Measurements from ENCODE around the gene UBC. TPM values are rescaled to one million over a fixed set of nuclear protein-coding genes. Genes with fewer than 3 reads are reported as not detected.

The UBC gene
- total RNA-seq, 4 donors from 2014 or later, result 930 to 1,581 (median 1,433) TPM

DNA sequence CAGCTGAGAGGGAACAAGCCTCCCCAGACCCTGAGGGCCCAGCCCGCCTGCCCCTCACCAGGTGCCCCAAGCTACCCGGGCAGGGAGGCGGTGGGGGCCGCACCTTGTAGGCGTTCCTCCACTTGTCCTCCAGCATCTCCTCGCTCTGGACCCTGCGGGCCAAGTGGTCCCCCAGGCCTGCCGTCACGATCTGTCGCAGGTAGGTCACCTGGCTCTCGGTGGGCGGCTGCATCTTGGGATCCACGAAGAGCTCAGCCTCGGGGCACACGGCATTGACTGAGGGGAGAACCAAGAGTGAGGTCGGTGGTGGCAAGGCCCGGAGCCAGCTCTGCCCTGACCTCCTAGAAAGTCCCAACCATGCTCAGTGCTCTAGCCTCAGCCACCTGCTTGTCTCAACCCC, 37.8 kb upstream of the UBC start:
- TF ChIP-seq, protein P1, sequence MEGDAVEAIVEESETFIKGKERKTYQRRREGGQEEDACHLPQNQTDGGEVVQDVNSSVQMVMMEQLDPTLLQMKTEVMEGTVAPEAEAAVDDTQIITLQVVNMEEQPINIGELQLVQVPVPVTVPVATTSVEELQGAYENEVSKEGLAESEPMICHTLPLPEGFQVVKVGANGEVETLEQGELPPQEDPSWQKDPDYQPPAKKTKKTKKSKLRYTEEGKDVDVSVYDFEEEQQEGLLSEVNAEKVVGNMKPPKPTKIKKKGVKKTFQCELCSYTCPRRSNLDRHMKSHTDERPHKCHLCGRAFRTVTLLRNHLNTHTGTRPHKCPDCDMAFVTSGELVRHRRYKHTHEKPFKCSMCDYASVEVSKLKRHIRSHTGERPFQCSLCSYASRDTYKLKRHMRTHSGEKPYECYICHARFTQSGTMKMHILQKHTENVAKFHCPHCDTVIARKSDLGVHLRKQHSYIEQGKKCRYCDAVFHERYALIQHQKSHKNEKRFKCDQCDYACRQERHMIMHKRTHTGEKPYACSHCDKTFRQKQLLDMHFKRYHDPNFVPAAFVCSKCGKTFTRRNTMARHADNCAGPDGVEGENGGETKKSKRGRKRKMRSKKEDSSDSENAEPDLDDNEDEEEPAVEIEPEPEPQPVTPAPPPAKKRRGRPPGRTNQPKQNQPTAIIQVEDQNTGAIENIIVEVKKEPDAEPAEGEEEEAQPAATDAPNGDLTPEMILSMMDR (IDR thresholded peaks at IDR 0.05; ENCODE audit: low read depth), result no peak

DNA sequence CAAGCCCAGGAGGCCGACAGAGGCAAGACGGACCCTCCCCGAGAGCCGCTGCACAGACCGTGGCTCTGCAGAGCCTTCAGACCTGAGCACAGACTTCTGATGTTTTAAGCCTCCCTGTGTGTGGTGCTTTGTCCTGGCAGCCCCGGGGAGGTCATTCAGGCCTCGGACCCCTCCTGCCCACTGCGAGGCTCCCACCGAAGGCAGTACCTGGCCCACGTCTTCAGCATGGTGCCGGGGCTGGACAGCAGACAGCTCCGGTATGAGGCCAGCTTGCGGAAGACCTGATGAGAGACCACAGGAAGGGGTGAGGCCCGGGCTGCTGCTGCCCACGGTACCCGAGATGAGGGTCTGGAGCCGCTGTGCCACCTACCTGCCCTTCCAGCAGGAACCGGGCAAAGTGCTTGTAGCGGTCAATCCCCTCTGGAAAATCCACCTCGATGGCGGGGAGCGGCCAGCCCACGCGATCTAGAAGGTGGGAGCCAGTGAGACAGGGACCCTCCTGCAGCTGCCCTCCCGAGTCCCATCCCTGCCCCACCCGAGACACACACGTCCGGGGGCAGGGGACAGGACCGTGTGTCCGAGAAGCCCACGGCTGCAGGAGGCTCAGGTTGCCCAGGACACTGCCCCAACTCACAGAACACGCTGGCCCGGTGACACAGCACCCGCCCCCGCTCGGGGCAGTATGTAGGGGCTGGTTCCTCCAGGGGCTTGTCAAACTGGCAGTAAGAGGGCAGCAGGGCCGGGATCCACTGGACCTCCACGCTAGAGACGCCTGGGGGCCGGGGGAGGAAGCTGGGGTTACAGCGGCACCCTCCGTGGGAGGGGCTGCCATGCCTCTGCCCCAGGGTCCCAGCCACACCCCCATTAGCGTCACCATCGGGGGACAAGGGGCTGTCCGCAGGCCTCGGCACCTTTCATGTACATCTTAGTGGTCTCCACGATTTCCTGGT, 35.6 kb upstream of the UBC start:
- TF ChIP-seq, protein P1 (IDR thresholded peaks at IDR 0.05; ENCODE audit: low read depth), result no peak

DNA sequence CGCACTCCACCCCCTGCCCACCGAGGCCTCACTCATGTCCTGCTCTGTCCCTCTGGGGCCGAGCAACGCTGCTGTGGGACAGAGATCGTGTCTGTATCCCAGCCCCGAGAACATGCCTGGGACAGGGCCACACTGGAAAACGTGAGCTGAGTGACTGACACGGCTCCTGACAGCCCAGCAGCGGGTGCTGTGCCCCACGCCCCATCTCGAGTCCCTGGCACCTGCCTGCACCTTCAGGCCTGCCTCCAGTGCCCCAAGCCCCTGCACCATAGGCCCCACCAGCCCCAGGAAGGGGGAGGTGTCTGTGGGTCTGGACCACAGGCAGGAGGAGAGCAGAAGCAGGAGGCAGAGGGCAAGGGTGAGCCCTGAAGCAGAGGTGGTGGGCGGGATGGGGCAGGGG, 34.6 kb upstream of the UBC start:
- TF ChIP-seq, protein P1 (IDR thresholded peaks at IDR 0.05; ENCODE audit: low read depth), result no peak

DNA sequence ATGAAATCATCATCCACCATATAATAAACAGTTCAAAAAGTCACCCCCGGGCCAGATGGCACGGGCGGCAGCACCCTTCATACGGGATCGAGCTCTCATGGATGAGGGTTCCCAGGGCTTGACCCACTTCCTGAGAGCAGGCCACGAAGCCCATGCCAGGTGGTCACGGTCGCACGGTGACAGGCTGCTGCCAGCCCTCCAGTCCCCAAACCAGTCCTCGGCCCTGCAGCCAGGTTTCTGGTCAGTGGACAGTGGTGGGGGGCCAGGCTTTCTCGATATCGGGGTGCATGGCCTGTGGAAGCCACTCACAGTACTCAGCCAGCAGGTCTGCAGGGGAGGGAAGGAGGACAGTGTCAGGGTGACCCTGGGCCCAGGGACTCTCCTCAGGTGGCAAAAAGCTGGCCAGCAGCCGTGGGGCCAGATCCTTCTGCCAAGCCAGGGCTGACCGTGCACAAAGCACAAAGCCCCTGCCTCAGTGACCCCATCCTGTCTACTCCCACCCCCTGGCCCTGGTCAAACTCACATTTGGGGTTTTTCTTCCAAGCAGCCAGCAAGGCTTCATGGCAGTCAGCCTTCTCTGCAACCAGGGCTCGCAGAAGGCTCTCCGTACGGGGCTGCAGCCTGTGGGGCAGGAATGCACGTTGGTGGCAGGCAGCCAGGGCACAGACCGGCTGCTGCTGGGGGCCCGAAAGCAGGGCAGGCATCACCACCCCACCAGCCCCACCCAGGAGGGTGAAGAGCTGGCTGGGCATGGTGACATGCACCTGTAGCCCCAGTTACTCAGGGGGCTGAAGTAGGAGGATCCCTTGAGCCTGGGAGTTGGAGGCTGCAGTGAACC, 33.3 kb upstream of the UBC start:
- TF ChIP-seq, protein P1 (IDR thresholded peaks at IDR 0.05; ENCODE audit: low read depth), result no peak

DNA sequence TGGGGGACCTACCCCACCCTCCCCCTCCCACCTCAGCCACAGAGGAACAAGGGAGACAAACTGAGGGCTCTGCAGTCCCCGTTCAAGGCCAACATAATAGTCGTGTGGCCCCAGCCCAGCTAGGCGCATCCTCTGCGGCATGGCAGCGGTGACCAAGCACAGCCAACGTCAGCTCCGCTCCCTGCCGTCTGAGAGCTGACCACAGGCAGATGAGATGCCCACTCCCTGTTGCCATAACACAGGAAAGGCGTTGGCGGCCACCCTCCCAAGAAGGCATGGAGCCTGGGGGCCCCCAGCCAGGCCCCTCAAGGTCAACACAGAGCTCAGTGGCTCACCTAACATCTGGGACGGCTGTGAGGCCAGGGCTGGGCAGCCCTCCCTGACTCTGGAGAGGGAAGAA, 32.6 kb upstream of the UBC start:
- TF ChIP-seq, protein P1 (IDR thresholded peaks at IDR 0.05; ENCODE audit: low read depth), result no peak

DNA sequence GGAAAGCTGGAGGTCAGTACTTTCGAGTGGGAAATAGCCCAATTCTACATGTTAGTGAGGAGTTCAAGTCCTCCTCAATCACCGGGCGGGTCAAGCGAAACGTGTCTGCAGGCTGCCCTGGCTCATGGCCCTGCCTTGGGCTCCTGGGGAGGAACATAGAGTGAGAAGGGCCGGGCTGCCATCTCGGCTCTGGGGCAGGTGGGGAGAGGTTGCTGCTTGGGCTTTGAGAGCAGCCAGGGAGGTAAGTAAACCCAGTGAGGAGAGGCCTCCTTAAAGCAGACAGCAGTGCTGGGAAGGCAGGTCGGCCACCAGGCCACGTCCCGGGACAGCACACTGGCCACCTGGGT, 32.0 kb upstream of the UBC start:
- TF ChIP-seq, protein P1 (IDR thresholded peaks at IDR 0.05; ENCODE audit: low read depth), result no peak

DNA sequence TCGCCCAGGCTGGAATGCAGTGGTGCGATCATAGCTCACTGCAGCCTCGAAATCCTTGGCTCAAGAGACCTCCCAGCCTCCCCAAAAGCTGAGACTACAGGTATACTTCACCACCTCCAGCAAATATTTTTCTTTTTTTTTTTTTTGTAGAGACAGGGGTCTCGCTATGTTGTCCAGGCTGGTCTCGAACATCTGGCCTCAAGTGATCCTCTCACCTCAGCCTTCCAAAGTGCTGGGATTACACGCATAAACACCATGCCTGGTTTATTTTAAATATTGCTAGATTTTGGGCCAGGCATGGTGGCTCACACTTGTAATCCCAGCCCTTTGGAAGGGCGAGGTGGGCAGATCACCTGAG, 26.7 kb upstream of the UBC start:
- TF ChIP-seq, protein P1 (IDR thresholded peaks at IDR 0.05; ENCODE audit: low read depth), result no peak
